ENCODE measurements around the gene UBXN4. TPM values are rescaled to one million over a fixed set of nuclear protein-coding genes. Genes with fewer than 3 reads are reported as not detected.

UBXN4 gene
- total and polyA plus RNA-seq, 2 of the 13 experiments (the other 11 are each of a cell fraction or from before 2014, with no cell fraction given) = 74.2 to 104 TPM

DNA sequence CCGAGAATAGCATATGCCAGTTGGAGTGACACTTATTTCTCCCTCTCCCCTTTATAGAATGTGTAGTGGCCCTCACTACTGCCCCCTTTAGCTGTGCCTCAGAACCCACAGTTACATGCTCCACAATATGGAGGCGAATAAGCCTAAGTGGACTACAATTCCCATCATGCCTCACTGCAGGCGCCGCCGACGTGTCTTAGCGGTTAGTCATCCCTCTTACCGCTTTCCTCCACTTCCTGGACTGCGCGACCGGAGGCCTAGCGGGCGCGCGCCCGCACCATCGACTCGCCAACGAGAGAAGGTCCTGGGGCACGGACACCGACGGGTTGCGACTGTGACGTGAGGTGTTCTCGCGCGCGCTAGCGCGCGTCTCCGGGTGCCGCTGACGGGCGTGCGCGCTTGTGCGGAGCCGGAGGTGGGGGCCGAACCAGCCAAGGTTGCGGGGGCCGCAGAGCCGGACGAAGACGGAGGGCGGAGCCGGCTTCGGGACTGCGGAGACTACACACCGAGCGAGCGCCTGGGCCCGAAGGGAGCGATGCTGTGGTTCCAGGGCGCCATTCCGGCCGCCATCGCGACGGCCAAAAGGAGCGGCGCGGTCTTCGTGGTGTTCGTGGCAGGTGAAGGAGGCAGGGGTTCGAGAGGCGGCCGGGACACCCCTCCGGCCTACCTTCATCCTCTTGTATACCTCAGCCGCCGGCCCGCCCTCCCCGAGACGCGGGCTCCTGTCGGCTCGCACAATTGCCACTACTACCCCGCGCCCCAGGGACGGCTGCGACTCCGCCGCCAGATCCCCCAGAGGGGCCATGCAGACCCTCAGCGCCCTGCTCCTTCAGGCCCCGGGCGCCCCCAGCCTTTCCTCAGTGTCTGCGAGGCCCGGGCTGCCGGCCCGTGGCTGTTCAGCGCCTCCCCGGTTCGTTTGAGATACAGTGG is at the start of gene UBXN4 (continued):
- TF ChIP-seq HNF4G (IDR thresholded peaks at IDR 0.05; ENCODE audit: borderline replicate concordance, low read depth, low read length) (peak; percentile 7; the same call in 1 of the 2 replicates), HNF4G (CRISPR knock-in tag; IDR thresholded peaks at IDR 0.05; ENCODE audit: borderline replicate concordance, low read depth) (no peak), CHD2 (IDR thresholded peaks at IDR 0.05; ENCODE audit: low read depth, low read length) (peak; percentile 80), ATRX (CRISPR knock-in tag; IDR thresholded peaks at IDR 0.05; ENCODE audit: borderline replicate concordance) (no peak), ESRRA (CRISPR knock-in tag; IDR thresholded peaks at IDR 0.05; ENCODE audit: low read depth) (peak; percentile 72; the same call in 1 of the 2 replicates), SP2 (CRISPR knock-in tag; IDR thresholded peaks at IDR 0.05) (no peak), ARID3A (IDR thresholded peaks at IDR 0.05; ENCODE audit: low read depth, low read length) (no peak), SNRNP70 (IDR thresholded peaks at IDR 0.05; ENCODE audit: low read depth, low read length) (no peak), TBL1XR1 (IDR thresholded peaks at IDR 0.05; ENCODE audit: borderline replicate concordance, low read length, partially characterized antibody) (no peak), ZNF75D (CRISPR knock-in tag; IDR thresholded peaks at IDR 0.05; ENCODE audit: borderline replicate concordance) (no peak), EEA1 (CRISPR knock-in tag; IDR thresholded peaks at IDR 0.05; ENCODE audit: borderline replicate concordance) (no peak), ZNF44 (CRISPR knock-in tag; IDR thresholded peaks at IDR 0.05) (no peak; the same call in 1 of the 2 replicates), TFDP2 (CRISPR knock-in tag; IDR thresholded peaks at IDR 0.05) (peak; percentile 90), TMF1 (CRISPR knock-in tag; IDR thresholded peaks at IDR 0.05; ENCODE audit: low read depth) (no peak), ZNF792 (CRISPR knock-in tag; IDR thresholded peaks at IDR 0.05) (peak; percentile 76; the same call in 1 of the 2 replicates)
- TF ChIP-seq, protein P1, sequence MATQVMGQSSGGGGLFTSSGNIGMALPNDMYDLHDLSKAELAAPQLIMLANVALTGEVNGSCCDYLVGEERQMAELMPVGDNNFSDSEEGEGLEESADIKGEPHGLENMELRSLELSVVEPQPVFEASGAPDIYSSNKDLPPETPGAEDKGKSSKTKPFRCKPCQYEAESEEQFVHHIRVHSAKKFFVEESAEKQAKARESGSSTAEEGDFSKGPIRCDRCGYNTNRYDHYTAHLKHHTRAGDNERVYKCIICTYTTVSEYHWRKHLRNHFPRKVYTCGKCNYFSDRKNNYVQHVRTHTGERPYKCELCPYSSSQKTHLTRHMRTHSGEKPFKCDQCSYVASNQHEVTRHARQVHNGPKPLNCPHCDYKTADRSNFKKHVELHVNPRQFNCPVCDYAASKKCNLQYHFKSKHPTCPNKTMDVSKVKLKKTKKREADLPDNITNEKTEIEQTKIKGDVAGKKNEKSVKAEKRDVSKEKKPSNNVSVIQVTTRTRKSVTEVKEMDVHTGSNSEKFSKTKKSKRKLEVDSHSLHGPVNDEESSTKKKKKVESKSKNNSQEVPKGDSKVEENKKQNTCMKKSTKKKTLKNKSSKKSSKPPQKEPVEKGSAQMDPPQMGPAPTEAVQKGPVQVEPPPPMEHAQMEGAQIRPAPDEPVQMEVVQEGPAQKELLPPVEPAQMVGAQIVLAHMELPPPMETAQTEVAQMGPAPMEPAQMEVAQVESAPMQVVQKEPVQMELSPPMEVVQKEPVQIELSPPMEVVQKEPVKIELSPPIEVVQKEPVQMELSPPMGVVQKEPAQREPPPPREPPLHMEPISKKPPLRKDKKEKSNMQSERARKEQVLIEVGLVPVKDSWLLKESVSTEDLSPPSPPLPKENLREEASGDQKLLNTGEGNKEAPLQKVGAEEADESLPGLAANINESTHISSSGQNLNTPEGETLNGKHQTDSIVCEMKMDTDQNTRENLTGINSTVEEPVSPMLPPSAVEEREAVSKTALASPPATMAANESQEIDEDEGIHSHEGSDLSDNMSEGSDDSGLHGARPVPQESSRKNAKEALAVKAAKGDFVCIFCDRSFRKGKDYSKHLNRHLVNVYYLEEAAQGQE (IDR thresholded peaks at IDR 0.05; ENCODE audit: borderline replicate concordance in 1 of 2, low read depth in 1 of 2, low read length in 2 of 2) = peak in 1 of 2 experiments; percentile 11; a peak in 1 of 4 replicates
- TF ChIP-seq, protein P2, sequence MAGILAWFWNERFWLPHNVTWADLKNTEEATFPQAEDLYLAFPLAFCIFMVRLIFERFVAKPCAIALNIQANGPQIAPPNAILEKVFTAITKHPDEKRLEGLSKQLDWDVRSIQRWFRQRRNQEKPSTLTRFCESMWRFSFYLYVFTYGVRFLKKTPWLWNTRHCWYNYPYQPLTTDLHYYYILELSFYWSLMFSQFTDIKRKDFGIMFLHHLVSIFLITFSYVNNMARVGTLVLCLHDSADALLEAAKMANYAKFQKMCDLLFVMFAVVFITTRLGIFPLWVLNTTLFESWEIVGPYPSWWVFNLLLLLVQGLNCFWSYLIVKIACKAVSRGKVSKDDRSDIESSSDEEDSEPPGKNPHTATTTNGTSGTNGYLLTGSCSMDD (CRISPR knock-in tag; IDR thresholded peaks at IDR 0.05) = peak; percentile 81; the same call in 1 of the 2 replicates
- TF ChIP-seq, protein P3, sequence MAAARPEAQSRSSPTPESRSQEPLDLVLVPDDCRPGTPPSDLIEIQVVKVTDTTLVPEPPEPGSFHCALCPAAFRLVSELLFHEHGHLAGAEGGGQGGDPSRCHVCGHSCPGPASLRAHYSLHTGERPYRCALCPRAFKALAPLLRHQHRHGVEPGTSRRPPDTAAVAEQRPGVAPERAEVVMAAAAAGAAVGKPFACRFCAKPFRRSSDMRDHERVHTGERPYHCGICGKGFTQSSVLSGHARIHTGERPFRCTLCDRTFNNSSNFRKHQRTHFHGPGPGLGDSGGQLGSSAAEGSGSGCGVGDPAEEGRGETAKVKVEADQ (CRISPR knock-in tag; IDR thresholded peaks at IDR 0.05; ENCODE audit: borderline replicate concordance) = peak; percentile 80; the same call in 1 of the 2 replicates

Data from HepG2 (cell line).